Astrocyte (in vitro differentiated cells and primary cell): Measurements from ENCODE around the gene TMEM175. TPM values are rescaled to one million over a fixed set of nuclear protein-coding genes. Genes with fewer than 3 reads are reported as not detected.

Experiments
- DNase-seq: peaks from one replicate; pipeline ENCODE4 v3.0.0-alpha.2; 2010; ENCODE audit warnings: low read depth
- FAIRE-seq: peaks from 2 replicates; lab custom pipeline; 2011; peaks lifted over from hg19 to GRCh38; lab: Jason Lieb, UNC
- H2AFZ ChIP-seq: 2 replicates; pipeline ENCODE4 v1.6.0; 2012; ENCODE audit warnings: low read depth, low read length, inconsistent platforms
- H3K27ac ChIP-seq: 2 replicates; pipeline ENCODE4 v1.5.1; 2011; ENCODE audit warnings: low read depth, low read length, inconsistent platforms
- H3K27me3 ChIP-seq: 2 replicates; pipeline ENCODE4 v1.6.0; 2011; ENCODE audit warnings: low read length, inconsistent platforms; ENCODE audit not compliant: insufficient read depth
- H3K36me3 ChIP-seq: 2 replicates; pipeline ENCODE4 v1.5.1; 2011; ENCODE audit warnings: low read length, inconsistent platforms; ENCODE audit not compliant: insufficient read depth
- H3K4me1 ChIP-seq: 2 replicates; pipeline ENCODE4 v1.5.1; 2011; ENCODE audit warnings: low read length, inconsistent platforms; ENCODE audit not compliant: insufficient read depth
- H3K4me2 ChIP-seq: 2 replicates; pipeline ENCODE4 v1.6.0; 2012; ENCODE audit warnings: low read length, inconsistent platforms
- H3K4me3 ChIP-seq: 2 replicates; pipeline ENCODE4 v1.5.1; 2011; ENCODE audit warnings: low read depth, mild to moderate bottlenecking, low read length, inconsistent platforms; ENCODE audit not compliant: insufficient read depth
- H3K79me2 ChIP-seq: 2 replicates; pipeline ENCODE4 v1.6.0; 2012; ENCODE audit warnings: mild to moderate bottlenecking, low read length, inconsistent platforms; ENCODE audit not compliant: insufficient read depth
- H3K9ac ChIP-seq: 2 replicates; pipeline ENCODE4 v1.6.0; 2012; ENCODE audit warnings: mild to moderate bottlenecking, low read length, inconsistent platforms
- H3K9me3 ChIP-seq: 2 replicates; pipeline ENCODE4 v1.5.1; 2012; ENCODE audit warnings: low read depth, mild to moderate bottlenecking, low read length, inconsistent platforms; ENCODE audit not compliant: insufficient read depth
- H4K20me1 ChIP-seq: 2 replicates; pipeline ENCODE4 v1.6.0; 2012; ENCODE audit warnings: low read length, inconsistent platforms; ENCODE audit not compliant: insufficient read depth
- H3K27ac Mint-ChIP-seq: one replicate; pipeline ENCODE4 v1.8.0; 2021; ENCODE audit warnings: mild to moderate bottlenecking, mixed read lengths; ENCODE audit not compliant: unreplicated experiment
- H3K27me3 Mint-ChIP-seq: one replicate; pipeline ENCODE4 v1.8.0; 2021; ENCODE audit warnings: low read depth, mixed read lengths; ENCODE audit not compliant: unreplicated experiment
- H3K36me3 Mint-ChIP-seq: one replicate; pipeline ENCODE4 v1.8.0; 2021; ENCODE audit warnings: low read depth, mixed read lengths; ENCODE audit not compliant: unreplicated experiment
- H3K4me1 Mint-ChIP-seq: one replicate; pipeline ENCODE4 v1.8.0; 2021; ENCODE audit warnings: low read depth, mixed read lengths; ENCODE audit not compliant: unreplicated experiment
- H3K4me3 Mint-ChIP-seq: one replicate; pipeline ENCODE4 v1.8.0; 2021; ENCODE audit warnings: mild to moderate bottlenecking, moderate library complexity, mixed read lengths; ENCODE audit not compliant: unreplicated experiment
- H3K9me3 Mint-ChIP-seq: one replicate; pipeline ENCODE4 v1.8.0; 2021; ENCODE audit warnings: mild to moderate bottlenecking, mixed read lengths; ENCODE audit not compliant: unreplicated experiment
- EZH2 ChIP-seq: IDR thresholded peaks from 2 replicates; pipeline ENCODE4 v1.6.1; 2012; ENCODE audit warnings: mild to moderate bottlenecking, low read length, inconsistent platforms; ENCODE audit not compliant: insufficient read depth
- total RNA-seq: library from RNA; stranded (reverse); gene quantifications from 2 replicates; pipeline ENCODE4 v1.2.1, GENCODE V29; 2021
- TF ChIP-seq, protein P1 (sequence below): IDR thresholded peaks from 2 replicates; pipeline ENCODE4 v1.5.1; 2011; ENCODE audit warnings: low read depth, mild to moderate bottlenecking, inconsistent platforms, low read length, moderate library complexity; ENCODE audit not compliant: insufficient read depth

Gene TMEM175
- total RNA-seq, 1 donor from 2014 or later = 22.1 TPM

DNA sequence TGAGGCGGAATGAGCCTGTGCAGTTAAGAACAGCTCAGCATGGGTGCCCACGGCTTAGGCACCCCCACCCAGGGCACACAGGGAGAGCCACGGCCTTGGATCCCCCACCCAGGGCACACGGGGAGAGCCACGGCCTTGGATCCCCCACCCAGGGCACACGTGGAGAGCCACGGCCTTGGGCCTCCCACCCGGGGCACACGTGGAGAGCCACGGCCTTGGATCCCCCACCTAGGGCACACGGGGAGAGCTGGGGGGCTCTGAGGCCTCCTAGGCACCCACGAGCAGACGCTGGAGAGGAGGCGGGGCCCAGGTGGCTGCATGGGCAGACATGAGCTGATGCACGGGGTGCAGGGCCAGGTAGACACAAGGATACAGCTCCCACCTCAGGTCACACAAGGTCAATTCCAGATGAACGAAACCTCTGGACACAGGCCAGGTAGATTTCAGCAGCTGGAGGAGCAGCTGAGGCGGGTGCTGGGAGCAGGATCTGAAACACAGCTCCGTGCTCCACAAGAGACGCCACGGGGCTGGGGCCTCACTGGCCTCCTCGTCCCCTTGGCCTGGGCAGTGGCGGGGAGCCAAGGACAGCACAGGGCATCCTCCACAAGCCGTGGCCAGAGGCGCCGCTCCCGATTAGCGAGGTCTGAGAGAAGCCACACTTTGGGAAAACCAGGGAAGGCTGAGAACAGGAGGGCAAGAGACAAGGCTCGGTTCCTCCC is 30.9 kb upstream of the TMEM175 start:
- Histone ChIP-seq H3K79me2 (peaks cover 34% of the 10 kb centered on the region), H3K27me3 (no peaks in the 10 kb centered on the region), H2AFZ (no peak overlapping the region), H3K36me3 (peaks cover 5% of the 10 kb centered on the region), H3K27ac (no peak overlapping the region), H4K20me1 (peaks cover 68% of the 10 kb centered on the region), H3K9me3 (no peaks in the 10 kb centered on the region), H3K4me1 (no peaks in the 10 kb centered on the region), H3K4me2 (no peak overlapping the region), H3K4me3 (no peak overlapping the region), H3K9ac (no peak overlapping the region)
- Mint-ChIP-seq H3K9me3 (no peaks in the 10 kb centered on the region), H3K27ac (no peak overlapping the region), H3K27me3 (no peaks in the 10 kb centered on the region), H3K4me1 (no peaks in the 10 kb centered on the region), H3K4me3 (no peak overlapping the region), H3K36me3 (peaks cover 10% of the 10 kb centered on the region)
- TF ChIP-seq, protein P1, sequence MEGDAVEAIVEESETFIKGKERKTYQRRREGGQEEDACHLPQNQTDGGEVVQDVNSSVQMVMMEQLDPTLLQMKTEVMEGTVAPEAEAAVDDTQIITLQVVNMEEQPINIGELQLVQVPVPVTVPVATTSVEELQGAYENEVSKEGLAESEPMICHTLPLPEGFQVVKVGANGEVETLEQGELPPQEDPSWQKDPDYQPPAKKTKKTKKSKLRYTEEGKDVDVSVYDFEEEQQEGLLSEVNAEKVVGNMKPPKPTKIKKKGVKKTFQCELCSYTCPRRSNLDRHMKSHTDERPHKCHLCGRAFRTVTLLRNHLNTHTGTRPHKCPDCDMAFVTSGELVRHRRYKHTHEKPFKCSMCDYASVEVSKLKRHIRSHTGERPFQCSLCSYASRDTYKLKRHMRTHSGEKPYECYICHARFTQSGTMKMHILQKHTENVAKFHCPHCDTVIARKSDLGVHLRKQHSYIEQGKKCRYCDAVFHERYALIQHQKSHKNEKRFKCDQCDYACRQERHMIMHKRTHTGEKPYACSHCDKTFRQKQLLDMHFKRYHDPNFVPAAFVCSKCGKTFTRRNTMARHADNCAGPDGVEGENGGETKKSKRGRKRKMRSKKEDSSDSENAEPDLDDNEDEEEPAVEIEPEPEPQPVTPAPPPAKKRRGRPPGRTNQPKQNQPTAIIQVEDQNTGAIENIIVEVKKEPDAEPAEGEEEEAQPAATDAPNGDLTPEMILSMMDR = no peak
- no peak for TF ChIP-seq EZH2
- DNase-seq (no peak), FAIRE-seq (no peak)

DNA sequence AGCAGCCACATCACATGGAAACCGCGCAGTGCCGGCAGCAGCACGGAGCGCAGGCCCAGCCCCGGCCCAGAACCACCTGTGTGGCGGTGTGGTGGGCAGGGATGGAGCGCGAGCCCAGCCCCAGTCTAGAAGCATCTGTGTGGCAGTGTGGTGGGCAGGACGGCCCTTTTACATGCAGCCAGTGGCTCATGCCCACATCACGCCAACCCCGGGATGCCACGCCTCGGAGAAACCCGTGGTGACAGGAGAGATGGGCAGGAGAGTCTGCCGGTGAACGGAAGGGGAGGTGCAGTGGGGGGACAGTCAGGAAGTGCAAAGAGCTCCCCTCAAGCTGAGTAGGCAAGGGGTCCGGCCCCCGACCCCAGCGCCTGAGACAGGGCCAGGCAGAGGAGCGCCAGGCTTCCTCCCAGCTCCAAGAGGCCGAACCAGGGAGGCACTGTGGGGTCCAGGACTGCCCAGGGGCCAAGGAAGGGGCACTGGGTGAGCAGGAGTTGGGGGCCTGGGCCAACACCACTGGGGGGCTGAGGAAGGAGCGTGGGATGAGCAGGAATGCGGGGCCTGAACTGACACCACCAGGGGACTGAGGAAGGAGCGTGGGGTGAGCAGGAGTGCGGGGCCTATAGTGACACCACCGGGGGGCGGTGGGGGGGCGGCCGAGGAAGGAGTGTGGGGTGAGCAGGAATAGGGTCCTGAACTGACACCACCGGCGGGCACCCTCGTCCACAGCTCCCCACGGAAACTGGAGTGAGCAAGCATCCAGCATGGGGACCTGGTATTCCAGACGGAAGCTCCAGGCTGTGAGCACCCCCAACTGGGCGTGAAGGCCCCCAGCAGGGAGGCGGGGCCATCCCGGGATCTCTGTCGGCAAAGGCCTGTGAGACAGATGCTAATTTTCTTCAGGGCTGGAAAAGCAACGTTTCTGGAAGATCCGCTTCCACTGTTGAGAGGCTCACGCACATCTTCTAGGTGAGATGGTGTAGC is 28.9 kb upstream of the TMEM175 start:
- H4K20me1 ChIP-seq = peaks cover 80% of the 10 kb centered on the region
- FAIRE-seq = no peak
- no peak overlapping the region for H2AFZ ChIP-seq
- H3K36me3 ChIP-seq = peaks cover 2% of the 10 kb centered on the region
- peaks cover 47% of the 10 kb centered on the region for H3K79me2 ChIP-seq
- no peak for TF ChIP-seq EZH2
- TF ChIP-seq, protein P1 = no peak
- Mint-ChIP-seq H3K36me3 (peaks cover 10% of the 10 kb centered on the region), H3K27me3 (no peaks in the 10 kb centered on the region), H3K9me3 (no peaks in the 10 kb centered on the region), H3K4me3 (no peak overlapping the region), H3K27ac (no peak overlapping the region), H3K4me1 (no peaks in the 10 kb centered on the region)
- no peak overlapping the region for H3K9ac ChIP-seq
- H3K4me2 ChIP-seq = no peak overlapping the region
- H3K9me3 ChIP-seq = no peaks in the 10 kb centered on the region
- no peaks in the 10 kb centered on the region for H3K27me3 ChIP-seq
- no peak for DNase-seq
- H3K4me1 ChIP-seq = peaks cover 9% of the 10 kb centered on the region
- no peak overlapping the region for H3K27ac ChIP-seq
- no peak overlapping the region for H3K4me3 ChIP-seq
